ENCODE data around the gene GALNS. TPM values are rescaled to one million over a fixed set of nuclear protein-coding genes. Genes with fewer than 3 reads are reported as not detected.

GALNS gene
- total and polyA plus RNA-seq, 2 of the 4 experiments (the other 2 are of a cell fraction) = 7.2 to 32.5 TPM

DNA sequence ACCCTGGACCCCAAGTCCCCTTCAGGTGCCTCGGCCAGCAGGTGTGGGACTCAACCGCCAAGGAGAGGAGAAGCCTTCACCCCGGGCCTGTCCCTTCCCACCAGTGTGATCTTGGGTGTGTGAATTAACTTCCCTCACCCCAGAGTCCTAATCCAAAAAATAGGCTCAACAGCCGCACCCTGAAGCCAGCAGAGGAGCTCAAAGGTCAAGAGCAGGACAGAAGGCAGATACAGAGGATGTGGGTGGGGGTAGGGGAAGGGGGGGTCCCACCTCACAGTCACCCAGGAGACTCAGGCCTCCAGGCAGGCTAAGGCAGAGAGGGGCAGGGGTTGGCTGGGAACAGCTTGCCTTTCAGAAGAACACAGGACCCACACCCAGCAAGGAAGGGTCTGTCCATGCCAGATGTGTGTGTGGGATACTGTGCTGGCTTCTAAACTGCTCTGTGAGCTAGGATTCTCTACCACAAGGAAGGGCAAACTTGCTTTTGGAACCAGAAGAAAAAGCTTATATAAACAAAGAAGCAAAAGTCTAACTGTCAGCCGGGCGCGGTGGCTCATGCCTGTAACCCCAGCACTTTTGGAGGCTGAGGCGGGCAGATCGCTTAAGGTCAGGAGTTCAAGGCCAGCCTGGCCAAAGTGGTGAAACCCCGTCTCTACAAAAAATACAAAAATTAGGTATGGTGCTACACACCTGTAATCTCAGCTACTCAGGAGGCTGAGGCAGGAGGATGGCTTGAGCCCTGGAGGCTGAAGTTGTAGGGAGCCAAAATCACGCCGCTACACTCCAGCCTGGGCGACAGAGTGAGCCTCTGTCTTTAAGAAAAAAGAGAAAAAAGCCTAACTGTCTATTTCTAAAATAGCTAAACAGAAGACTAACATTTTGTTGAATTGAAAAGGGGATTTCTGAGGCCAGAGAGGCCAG is 76.3 kb downstream of the GALNS start:
- Histone ChIP-seq H3K27ac (ENCODE audit: insufficient read depth, low read length) (peak overlapping the region; percentile 57), H3K9me1 (ENCODE audit: insufficient read depth, low read length) (peaks cover 11% of the 10 kb centered on the region), H3K23ac (ENCODE audit: low read depth, low read length) (peak overlapping the region; percentile 65), H3K56ac (ENCODE audit: extremely low read depth, insufficient read depth, low read length) (no peak overlapping the region), H3K4me1 (ENCODE audit: control insufficient read depth, insufficient read depth, low read length) (peaks cover 47% of the 10 kb centered on the region), H2BK5ac (ENCODE audit: low read depth, low read length, poor library complexity, severe bottlenecking) (peak overlapping the region; percentile 35), H3K4ac (ENCODE audit: low read depth, low read length) (peak overlapping the region; percentile 44), H3K79me1 (ENCODE audit: low read depth in 1 of 2, low read length in 2 of 2) (peaks cover 0 to 54% of the 10 kb centered on the region in 2 experiments; a peak in 2 of 4 replicates), H2BK20ac (ENCODE audit: low read depth, low read length) (no peak overlapping the region), H4K5ac (ENCODE audit: low read depth, low read length) (0 out of 2 replicates have a peak overlapping the region, but pooled peaks have one; percentile 21), H3K14ac (replicated peaks; ENCODE audit: low read depth, low read length) (peak overlapping the region; percentile 27; the same call in 1 of the 2 replicates), H3K4me3 (ENCODE audit: insufficient read depth, low read depth, low read length) (no peak overlapping the region), H2BK120ac (ENCODE audit: low read depth, low read length) (peak overlapping the region; percentile 10; the same call in 1 of the 2 replicates), H2AK5ac (ENCODE audit: low read depth, low read length) (peak overlapping the region; percentile 94), H3K9me3 (ENCODE audit: control insufficient read depth, insufficient read depth, low read length) (no peaks in the 10 kb centered on the region), H3K9ac (ENCODE audit: low read depth, low read length) (peak overlapping the region; percentile 48), H4K8ac (ENCODE audit: low read depth in 2 of 2, low read length in 2 of 2) (no peak overlapping the region; a peak in 1 of 4 replicates), H2AK9ac (replicated peaks; ENCODE audit: low read depth, low read length, poor library complexity) (peak overlapping the region; percentile 48), H4K20me1 (ENCODE audit: insufficient read depth, low read length) (peaks cover 85% of the 10 kb centered on the region), H4K91ac (ENCODE audit: insufficient read depth, low read depth, low read length) (peak overlapping the region; percentile 23), H3K4me2 (ENCODE audit: low read depth, low read length) (no peak overlapping the region; the same call in 1 of the 2 replicates), H3K27me3 (ENCODE audit: control insufficient read depth, insufficient read depth, low read length) (no peaks in the 10 kb centered on the region), H2AFZ (replicated peaks; ENCODE audit: low read length, poor library complexity) (no peak overlapping the region), H3K18ac (ENCODE audit: low read depth, low read length) (no peak overlapping the region), H2BK15ac (ENCODE audit: low read depth, low read length) (peak overlapping the region; percentile 23; the same call in 1 of the 3 replicates), H3K36me3 (ENCODE audit: control insufficient read depth, insufficient read depth, low read length) (peaks cover 3% of the 10 kb centered on the region; the same call in 1 of the 2 replicates)
- ChIA-PET POLR2A (ENCODE audit: unreplicated experiment) (no interaction called here), CTCF (interaction anchor here (0.6 to 1.6 kb wide), 3 partner anchors 8 to 77 kb away, joined by 3 to 4 read pairs (median 4); no protein-coding TSS in a partner anchor)
- intact Hi-C loops (cut with micrococcal nuclease) = no loop called here
- in situ Hi-C loops (cut with MboI; ENCODE audit: low sequenced_read_pairs) = loop anchor here (5.0 kb wide), 1 partner anchor 33 kb away; no protein-coding TSS in a partner anchor
- DNase-seq (no peak), ATAC-seq (ENCODE audit: low read depth) (no peak)
- 80% methylated on average over 1 of the region's 13 CpGs; no CpG with 5 or more reads in 1 of the 2 experiments for WGBS, 2 experiments (ENCODE audit: extremely low coverage in 2 of 2, insufficient read length in 1 of 2)
- no TSS peak for BruUV-seq (replicated peaks)
- dilution Hi-C loops (cut with HindIII; ENCODE audit: low sequenced_read_pairs, unreplicated experiment) = no loop called here
- TF ChIP-seq SMC3 (IDR thresholded peaks at IDR 0.05; ENCODE audit: low read depth, low read length) (no peak), BHLHE40 (IDR thresholded peaks at IDR 0.05; ENCODE audit: low read depth, low read length) (no peak), MXI1 (IDR thresholded peaks at IDR 0.05; ENCODE audit: borderline replicate concordance, low read depth, low read length) (no peak), RCOR1 (IDR thresholded peaks at IDR 0.05; ENCODE audit: insufficient replicate concordance, low read length) (no peak), ELK1 (IDR thresholded peaks at IDR 0.05; ENCODE audit: borderline replicate concordance, low read depth, low read length) (no peak), CEBPB (IDR thresholded peaks at IDR 0.05; ENCODE audit: low read depth, low read length) (no peak), MAFK (IDR thresholded peaks at IDR 0.05; ENCODE audit: low read depth, low read length) (no peak), CHD1 (IDR thresholded peaks at IDR 0.05; ENCODE audit: low read depth, low read length) (no peak), RAD21 (IDR thresholded peaks at IDR 0.05; ENCODE audit: low read length) (no peak), POLR2A (IDR thresholded peaks at IDR 0.05; ENCODE audit: low read depth, low read length) (no peak), RFX5 (IDR thresholded peaks at IDR 0.05; ENCODE audit: low read depth, low read length) (no peak)
- TF ChIP-seq, protein P1, sequence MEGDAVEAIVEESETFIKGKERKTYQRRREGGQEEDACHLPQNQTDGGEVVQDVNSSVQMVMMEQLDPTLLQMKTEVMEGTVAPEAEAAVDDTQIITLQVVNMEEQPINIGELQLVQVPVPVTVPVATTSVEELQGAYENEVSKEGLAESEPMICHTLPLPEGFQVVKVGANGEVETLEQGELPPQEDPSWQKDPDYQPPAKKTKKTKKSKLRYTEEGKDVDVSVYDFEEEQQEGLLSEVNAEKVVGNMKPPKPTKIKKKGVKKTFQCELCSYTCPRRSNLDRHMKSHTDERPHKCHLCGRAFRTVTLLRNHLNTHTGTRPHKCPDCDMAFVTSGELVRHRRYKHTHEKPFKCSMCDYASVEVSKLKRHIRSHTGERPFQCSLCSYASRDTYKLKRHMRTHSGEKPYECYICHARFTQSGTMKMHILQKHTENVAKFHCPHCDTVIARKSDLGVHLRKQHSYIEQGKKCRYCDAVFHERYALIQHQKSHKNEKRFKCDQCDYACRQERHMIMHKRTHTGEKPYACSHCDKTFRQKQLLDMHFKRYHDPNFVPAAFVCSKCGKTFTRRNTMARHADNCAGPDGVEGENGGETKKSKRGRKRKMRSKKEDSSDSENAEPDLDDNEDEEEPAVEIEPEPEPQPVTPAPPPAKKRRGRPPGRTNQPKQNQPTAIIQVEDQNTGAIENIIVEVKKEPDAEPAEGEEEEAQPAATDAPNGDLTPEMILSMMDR (conservative IDR thresholded peaks at IDR 0.05; ENCODE audit: low read depth, low read length) = no peak
- TF ChIP-seq, protein P2, sequence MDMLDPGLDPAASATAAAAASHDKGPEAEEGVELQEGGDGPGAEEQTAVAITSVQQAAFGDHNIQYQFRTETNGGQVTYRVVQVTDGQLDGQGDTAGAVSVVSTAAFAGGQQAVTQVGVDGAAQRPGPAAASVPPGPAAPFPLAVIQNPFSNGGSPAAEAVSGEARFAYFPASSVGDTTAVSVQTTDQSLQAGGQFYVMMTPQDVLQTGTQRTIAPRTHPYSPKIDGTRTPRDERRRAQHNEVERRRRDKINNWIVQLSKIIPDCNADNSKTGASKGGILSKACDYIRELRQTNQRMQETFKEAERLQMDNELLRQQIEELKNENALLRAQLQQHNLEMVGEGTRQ (IDR thresholded peaks at IDR 0.05; ENCODE audit: low read depth, low read length) = no peak

Measured in IMR-90 (cell line).